Trophoblast cell (in vitro differentiated cells and primary cell): ENCODE measurements around the gene ZNF398.
A peak's percentile ranks its signal among the peaks of the same experiment; 100 is the strongest.

Experiments
- DNase-seq, 2 donors: peaks; one replicate each; pipeline ENCODE4 v3.0.0-alpha.2; 2016
- H2AFZ ChIP-seq: 2 replicates; pipeline ENCODE4 v1.6.1; 2013; ENCODE audit warnings: low read length, moderate library complexity, mild to moderate bottlenecking; ENCODE audit not compliant: insufficient read depth, poor library complexity
- H2AK5ac ChIP-seq: 2 replicates; pipeline ENCODE4 v1.6.1; 2013; ENCODE audit warnings: mild to moderate bottlenecking, low read length
- H2BK120ac ChIP-seq: 2 replicates; pipeline ENCODE4 v1.6.1; 2013; ENCODE audit warnings: low read length, mild to moderate bottlenecking, moderate library complexity; ENCODE audit not compliant: insufficient read depth, poor library complexity
- H2BK12ac ChIP-seq: 2 replicates; pipeline ENCODE4 v1.6.1; 2013; ENCODE audit warnings: mild to moderate bottlenecking, low read length, moderate library complexity
- H2BK5ac ChIP-seq: 2 replicates; pipeline ENCODE4 v1.6.1; 2013; ENCODE audit warnings: low read length, low read depth, moderate library complexity, mild to moderate bottlenecking; ENCODE audit not compliant: poor library complexity
- H3K14ac ChIP-seq: 2 replicates; pipeline ENCODE4 v1.6.1; 2013; ENCODE audit warnings: mild to moderate bottlenecking, low read length
- H3K18ac ChIP-seq: 2 replicates; pipeline ENCODE4 v1.6.1; 2013; ENCODE audit warnings: mild to moderate bottlenecking, low read length
- H3K23ac ChIP-seq: 2 replicates; pipeline ENCODE4 v1.6.1; 2013; ENCODE audit warnings: low read length
- H3K27ac ChIP-seq: 2 replicates; pipeline ENCODE4 v1.5.1; 2013; ENCODE audit warnings: low read depth, mild to moderate bottlenecking, inconsistent platforms, low read length, moderate library complexity
- H3K27me3 ChIP-seq: 2 replicates; pipeline ENCODE4 v1.6.1; 2013; ENCODE audit warnings: inconsistent platforms, mild to moderate bottlenecking, low read length, moderate library complexity; ENCODE audit not compliant: insufficient read depth
- H3K36me3 ChIP-seq, 2 experiments: 1 replicate in 1 of 2; 2 replicates in 1 of 2; pipeline ENCODE4 v1.6.1; 2013; ENCODE audit warnings: low read length in 2 of 2, mild to moderate bottlenecking in 2 of 2, moderate library complexity in 1 of 2; ENCODE audit not compliant: insufficient read depth in 2 of 2, control insufficient read depth in 1 of 2
- H3K4ac ChIP-seq: 2 replicates; pipeline ENCODE4 v1.6.1; 2013; ENCODE audit warnings: low read depth, mild to moderate bottlenecking, low read length, moderate library complexity
- H3K4me1 ChIP-seq, 2 experiments: 1 replicate in 1 of 2; 2 replicates in 1 of 2; pipeline ENCODE4 v1.6.1; 2013; ENCODE audit warnings: low read length in 2 of 2, mild to moderate bottlenecking in 2 of 2, moderate library complexity in 1 of 2; ENCODE audit not compliant: insufficient read depth in 2 of 2, control insufficient read depth in 1 of 2
- H3K4me2 ChIP-seq: 2 replicates; pipeline ENCODE4 v1.6.1; 2013; ENCODE audit warnings: inconsistent platforms, mild to moderate bottlenecking, low read length, moderate library complexity
- H3K4me3 ChIP-seq: 2 replicates; pipeline ENCODE4 v1.5.1; 2013; ENCODE audit warnings: mild to moderate bottlenecking, low read depth, low read length, inconsistent platforms
- H3K79me1 ChIP-seq: one replicate; pipeline ENCODE4 v1.6.1; 2013; ENCODE audit warnings: low read length
- H3K79me2 ChIP-seq: 2 replicates; pipeline ENCODE4 v1.6.1; 2013; ENCODE audit warnings: low read length, mild to moderate bottlenecking; ENCODE audit not compliant: control insufficient read depth, insufficient read depth, poor library complexity
- H3K9ac ChIP-seq: 2 replicates; pipeline ENCODE4 v1.6.1; 2013; ENCODE audit warnings: mild to moderate bottlenecking, low read length
- H3K9me3 ChIP-seq: 2 replicates; pipeline ENCODE4 v1.6.1; 2013; ENCODE audit warnings: low read depth, mild to moderate bottlenecking, control low read depth, inconsistent platforms, low read length; ENCODE audit not compliant: insufficient read depth
- H4K12ac ChIP-seq: 2 replicates; pipeline ENCODE4 v1.6.1; 2013; ENCODE audit warnings: low read depth, mild to moderate bottlenecking, low read length, moderate library complexity
- H4K8ac ChIP-seq: 2 replicates; pipeline ENCODE4 v1.6.1; 2013; ENCODE audit warnings: low read depth, mild to moderate bottlenecking, low read length, moderate library complexity
- H4K91ac ChIP-seq: one replicate; pipeline ENCODE4 v1.6.1; 2013; ENCODE audit warnings: low read depth, mild to moderate bottlenecking, low read length, moderate library complexity
- WGBS: extraction: QIAGEN DNeasy Blood & Tissue Kit; methylation state at CpG from one replicate; pipeline ENCODE4 v1.1.7; 2013; ENCODE audit warnings: missing lambda C conversion rate; ENCODE audit not compliant: insufficient read length, insufficient coverage; ENCODE audit errors: extremely low coverage; 5-methylcytosine and 5-hydroxymethylcytosine counted together

ZNF398 gene

GRCh38 chr7:149133028-149133710 is 14.1 kb upstream of the ZNF398 start:
- H4K12ac ChIP-seq: no peak overlapping the region
- H3K18ac ChIP-seq: no peak overlapping the region
- H3K36me3 ChIP-seq: peaks cover 8 to 9% of the 10 kb centered on the region in 2 experiments
- no peak overlapping the region for H4K8ac ChIP-seq
- no peak overlapping the region for H3K27ac ChIP-seq
- H3K9ac ChIP-seq: no peak overlapping the region
- no peak overlapping the region for H2BK120ac ChIP-seq
- H3K14ac ChIP-seq: no peak overlapping the region
- peaks cover 6% of the 10 kb centered on the region for H3K9me3 ChIP-seq
- H3K4ac ChIP-seq: no peak overlapping the region
- H3K79me2 ChIP-seq: no peaks in the 10 kb centered on the region
- H3K4me2 ChIP-seq: no peak overlapping the region
- WGBS: no CpG with 5 or more reads among the region's 2 CpGs
- no peak overlapping the region for H3K4me3 ChIP-seq
- no peak overlapping the region for H3K23ac ChIP-seq
- no peak overlapping the region for H2BK5ac ChIP-seq
- no peaks in the 10 kb centered on the region for H3K4me1 ChIP-seq
- no peak overlapping the region for H2AFZ ChIP-seq
- H3K27me3 ChIP-seq: no peaks in the 10 kb centered on the region
- no peaks in the 10 kb centered on the region for H3K79me1 ChIP-seq
- H2AK5ac ChIP-seq: no peak overlapping the region
- H2BK12ac ChIP-seq: no peak overlapping the region
- peak; percentile 61 to 80 for DNase-seq
- H4K91ac ChIP-seq: no peak overlapping the region

- no peaks in the 10 kb centered on the region for H3K27me3 ChIP-seq
- peaks cover 2 to 7% of the 10 kb centered on the region in 2 experiments for H3K36me3 ChIP-seq
- no peak overlapping the region for H2AFZ ChIP-seq
- no peak overlapping the region for H3K14ac ChIP-seq
- no peak overlapping the region for H3K4me2 ChIP-seq
- no peak overlapping the region for H2AK5ac ChIP-seq
- H4K91ac ChIP-seq: no peak overlapping the region
- no peaks in the 10 kb centered on the region for H3K4me1 ChIP-seq
- H2BK120ac ChIP-seq: no peak overlapping the region
- H3K9me3 ChIP-seq: peaks cover 3% of the 10 kb centered on the region
- no CpG with 5 or more reads among the region's 9 CpGs for WGBS
- no peak overlapping the region for H3K9ac ChIP-seq
- no peaks in the 10 kb centered on the region for H3K79me1 ChIP-seq
- H3K79me2 ChIP-seq: no peaks in the 10 kb centered on the region
- H3K4ac ChIP-seq: no peak overlapping the region
- no peak overlapping the region for H2BK5ac ChIP-seq
- H2BK12ac ChIP-seq: no peak overlapping the region
- no peak overlapping the region for H3K23ac ChIP-seq
- no peak overlapping the region for H3K27ac ChIP-seq
- H3K18ac ChIP-seq: no peak overlapping the region
- no peak for DNase-seq
- no peak overlapping the region for H4K12ac ChIP-seq
- H3K4me3 ChIP-seq: no peak overlapping the region
- no peak overlapping the region for H4K8ac ChIP-seq
Measured at GRCh38 chr7:149136118-149136517, 11.1 kb upstream of the ZNF398 start.

- WGBS: no CpG with 5 or more reads among the region's 3 CpGs
Measured at GRCh38 chr7:149140831-149141230, 6.4 kb upstream of the ZNF398 start.

GRCh38 chr7:149141893-149142292 is 5.4 kb upstream of the ZNF398 start:
- H2AFZ ChIP-seq: no peak overlapping the region
- no peak overlapping the region for H4K12ac ChIP-seq
- H3K18ac ChIP-seq: no peak overlapping the region
- H2BK120ac ChIP-seq: no peak overlapping the region
- peak overlapping the region; percentile 80 for H2BK12ac ChIP-seq
- H3K36me3 ChIP-seq: no peaks in the 10 kb centered on the region
- H3K27ac ChIP-seq: no peak overlapping the region
- H3K4me3 ChIP-seq: no peak overlapping the region
- no peaks in the 10 kb centered on the region for H3K27me3 ChIP-seq
- DNase-seq: peak in 1 of 2 donors; percentile 33
- H4K91ac ChIP-seq: no peak overlapping the region
- no peak overlapping the region for H3K9ac ChIP-seq
- peaks cover 7 to 11% of the 10 kb centered on the region in 2 experiments for H3K4me1 ChIP-seq
- no peak overlapping the region for H2AK5ac ChIP-seq
- H3K9me3 ChIP-seq: no peaks in the 10 kb centered on the region
- H3K79me2 ChIP-seq: peaks cover under 1% of the 10 kb centered on the region
- H3K14ac ChIP-seq: no peak overlapping the region
- no peak overlapping the region for H3K23ac ChIP-seq
- H3K4ac ChIP-seq: no peak overlapping the region
- no peak overlapping the region for H4K8ac ChIP-seq
- no CpG with 5 or more reads among the region's 4 CpGs for WGBS
- no peak overlapping the region for H3K4me2 ChIP-seq
- no peak overlapping the region for H2BK5ac ChIP-seq
- peaks cover 15% of the 10 kb centered on the region for H3K79me1 ChIP-seq

More at GRCh38 chr7:149140831-149141230, 6.4 kb upstream of the ZNF398 start:
- Histone ChIP-seq H2AFZ (no peak overlapping the region), H3K4me1 (peaks cover 4 to 7% of the 10 kb centered on the region in 2 experiments), H3K14ac (no peak overlapping the region), H3K79me2 (no peaks in the 10 kb centered on the region), H4K12ac (no peak overlapping the region), H2AK5ac (no peak overlapping the region), H2BK12ac (no peak overlapping the region), H3K9ac (no peak overlapping the region), H4K91ac (no peak overlapping the region), H3K79me1 (peaks cover 7% of the 10 kb centered on the region), H3K4ac (no peak overlapping the region), H2BK5ac (no peak overlapping the region), H3K4me3 (no peak overlapping the region), H3K9me3 (no peaks in the 10 kb centered on the region), H3K27ac (no peak overlapping the region), H3K18ac (no peak overlapping the region), H4K8ac (no peak overlapping the region), H2BK120ac (no peak overlapping the region), H3K27me3 (no peaks in the 10 kb centered on the region), H3K23ac (no peak overlapping the region), H3K4me2 (no peak overlapping the region), H3K36me3 (no peaks in the 10 kb centered on the region)
- peak; percentile 65 to 69 for DNase-seq
